NCI-H526 (cell line): ENCODE measurements around the gene GRM7.

ENCODE experiments used
- DNase-seq, 2 experiments: peaks; one replicate each; lab custom pipeline; 2025; lab: John Stamatoyannopoulos, UW

GRM7 gene

GRCh38 chr3:7657214-7658112, 796.5 kb downstream of the GRM7 start:
- no peak for DNase-seq

- DNase-seq: no peak
Observed at GRCh38 chr3:7658294-7658693, 797.4 kb downstream of the GRM7 start.

- no peak for DNase-seq
Observed at GRCh38 chr3:7659079-7659478, 798.2 kb downstream of the GRM7 start.

- no peak for DNase-seq
Observed at GRCh38 chr3:7663771-7664170, 802.9 kb downstream of the GRM7 start.

- no peak for DNase-seq
Observed at GRCh38 chr3:7667774-7668173, 806.9 kb downstream of the GRM7 start.

GRCh38 chr3:7669641-7670040, 808.7 kb downstream of the GRM7 start:
- no peak for DNase-seq

- peak; percentile 44 to 64 for DNase-seq
Observed at GRCh38 chr3:7678521-7678920, 817.6 kb downstream of the GRM7 start.

- peak; percentile 38 to 56 for DNase-seq
Observed at GRCh38 chr3:7682822-7683229, 821.9 kb downstream of the GRM7 start.

- no peak for DNase-seq
Observed at GRCh38 chr3:7683426-7683825, 822.5 kb downstream of the GRM7 start.

GRCh38 chr3:7684182-7684715, 823.3 kb downstream of the GRM7 start:
- DNase-seq: no peak

GRCh38 chr3:7687428-7688147, 826.7 kb downstream of the GRM7 start:
- no peak for DNase-seq

- no peak for DNase-seq
Observed at GRCh38 chr3:7692866-7693265, 832.0 kb downstream of the GRM7 start.

- DNase-seq: no peak
Observed at GRCh38 chr3:7693976-7694375, 833.1 kb downstream of the GRM7 start.

GRCh38 chr3:7695049-7695448, 834.1 kb downstream of the GRM7 start:
- DNase-seq: no peak

- DNase-seq: no peak
Observed at GRCh38 chr3:7696320-7696719, 835.4 kb downstream of the GRM7 start.

- no peak for DNase-seq
Observed at GRCh38 chr3:7697548-7697947, 836.6 kb downstream of the GRM7 start.

GRCh38 chr3:7700539-7700938, 839.6 kb downstream of the GRM7 start:
- DNase-seq: no peak

GRCh38 chr3:7700977-7701376, 840.1 kb downstream of the GRM7 start:
- DNase-seq: no peak

- DNase-seq: no peak
Observed at GRCh38 chr3:7707187-7707586, 846.3 kb downstream of the GRM7 start.

- DNase-seq: no peak
Observed at GRCh38 chr3:7709376-7710082, 848.6 kb downstream of the GRM7 start.

- DNase-seq: no peak
Observed at GRCh38 chr3:7710284-7710683, 849.4 kb downstream of the GRM7 start.

- DNase-seq: no peak
Observed at GRCh38 chr3:7713724-7714123, 852.8 kb downstream of the GRM7 start.
